T-cell (primary cell): ENCODE results near the gene GLO1. TPM values are rescaled to one million over a fixed set of nuclear protein-coding genes. Genes with fewer than 3 reads are reported as not detected.

Experiments
- ATAC-seq, 4 experiments: fragments of 200-7000 bp in 3 of 4; fragments of 150-1000 bp in 1 of 4; cut with Tn5 transposase; replicated peaks in 1 of 4; 1 replicate in 3 of 4; 2 replicates in 1 of 4; pipeline ENCODE4 v1.10.0; 2021; ENCODE audit warnings: moderate library complexity in 3 of 4, mild to moderate bottlenecking in 2 of 4, moderate number of reproducible peaks in 1 of 4
- CTCF ChIA-PET, 2 donors: fragments of 300-600 bp; sonication (Branson Sonifier 250); formaldehyde crosslinking; loops; one replicate each; lab custom pipeline; 2022; ENCODE audit warnings: antibody characterized with exemption in 2 of 2; lab: Charles Lee
- POLR2A ChIA-PET, 2 donors: fragments of 300-600 bp; sonication (Branson Sonifier 250); formaldehyde crosslinking; loops; one replicate each; lab custom pipeline; 2022; ENCODE audit warnings: antibody characterized with exemption in 2 of 2; lab: Charles Lee
- DNase-seq, 35 experiments: peaks; one replicate each; pipeline versions ENCODE4 v3.0.0 to v3.0.0-alpha.2; 2013 to 2023
- H3K27ac ChIP-seq: one replicate; pipeline ENCODE4 v1.5.1; 2013; ENCODE audit warnings: low read length
- H3K27me3 ChIP-seq, 2 experiments: replicated peaks in 1 of 2; 1 replicate in 1 of 2; 2 replicates in 1 of 2; pipeline versions ENCODE4 v1.6.1 to v1.7.0; 2013; ENCODE audit warnings: low read length in 1 of 2, mixed read lengths in 1 of 2; ENCODE audit not compliant: control insufficient read depth in 2 of 2, insufficient read depth in 2 of 2; ENCODE audit errors: extremely low read depth in 1 of 2
- H3K36me3 ChIP-seq, 2 donors: 1 replicate in 1 of 2; 2 replicates in 1 of 2; pipeline versions ENCODE4 v1.6.1 to v1.7.0; 2013; ENCODE audit warnings: low read length in 1 of 2; ENCODE audit not compliant: control insufficient read depth in 2 of 2, insufficient read depth in 1 of 2; ENCODE audit errors: extremely low read depth in 1 of 2
- H3K4me1 ChIP-seq, 2 experiments: 1 replicate in 1 of 2; 2 replicates in 1 of 2; pipeline versions ENCODE4 v1.6.1 to v1.7.0; 2013; ENCODE audit warnings: low read length in 2 of 2, mixed read lengths in 1 of 2; ENCODE audit not compliant: insufficient read depth in 2 of 2, control insufficient read depth in 1 of 2; ENCODE audit errors: extremely low read depth in 1 of 2
- H3K4me3 ChIP-seq, 2 donors: 1 replicate in 1 of 2; 2 replicates in 1 of 2; pipeline versions ENCODE4 v1.5.1 to v1.7.0; 2013; ENCODE audit warnings: mild to moderate bottlenecking in 2 of 2, low read length in 1 of 2, moderate library complexity in 1 of 2; ENCODE audit not compliant: control insufficient read depth in 1 of 2; ENCODE audit errors: extremely low read depth in 1 of 2
- H3K9me3 ChIP-seq: 2 replicates; pipeline ENCODE4 v1.7.0; 2013
- H3K27ac Mint-ChIP-seq, 2 donors: one replicate each; pipeline ENCODE4 v1.8.0; 2020 to 2021; ENCODE audit warnings: mild to moderate bottlenecking in 2 of 2, mixed read lengths in 2 of 2
- H3K27me3 Mint-ChIP-seq, 2 donors: one replicate each; pipeline ENCODE4 v1.8.0; 2021 to 2022; ENCODE audit warnings: mixed read lengths in 2 of 2
- H3K36me3 Mint-ChIP-seq: one replicate; pipeline ENCODE4 v1.8.0; 2021; ENCODE audit warnings: mixed read lengths
- H3K4me1 Mint-ChIP-seq, 3 donors: one replicate each; pipeline ENCODE4 v1.8.0; 2020 to 2022; ENCODE audit warnings: mixed read lengths in 3 of 3, mild to moderate bottlenecking in 1 of 3
- H3K4me3 Mint-ChIP-seq, 3 donors: one replicate each; pipeline ENCODE4 v1.8.0; 2020 to 2022; ENCODE audit warnings: mild to moderate bottlenecking in 3 of 3, mixed read lengths in 3 of 3, moderate library complexity in 3 of 3
- H3K9me3 Mint-ChIP-seq, 3 donors: one replicate each; pipeline ENCODE4 v1.8.0; 2020 to 2022; ENCODE audit warnings: mixed read lengths in 3 of 3
- WGBS: methylation state at CpG from one replicate; pipeline ENCODE4 v1.1.5; 2013; ENCODE audit warnings: missing lambda C conversion rate; ENCODE audit not compliant: insufficient coverage; 5-methylcytosine and 5-hydroxymethylcytosine counted together
- total RNA-seq, 35 experiments: library from RNA in 6 of 35; stranded (reverse) in 6 of 35; fragments of 120-200 nt in 1 of 35; gene quantifications; one replicate each; pipeline versions ENCODE4 v1.2.1 to v1.2.4 and lab custom pipeline; 2013 to 2026

The GLO1 gene
- total RNA-seq, 5 donors from 2014 or later (not counting 1 experiment from before 2014, with no cell fraction given): 22.0 to 37.1 (median 25.6) TPM

GRCh38 chr6:38681850-38682249 is 21.1 kb downstream of the GLO1 start:
- no peak overlapping the region for H3K4me3 Mint-ChIP-seq
- DNase-seq: no peak
- H3K4me1 ChIP-seq: no peaks in the 10 kb centered on the region
- no peak overlapping the region for H3K27ac Mint-ChIP-seq
- POLR2A ChIA-PET: no interaction called here
- H3K27me3 ChIP-seq: no peaks in the 10 kb centered on the region
- peaks cover 3 to 19% (median 6%) of the 10 kb centered on the region in 3 donors for H3K4me1 Mint-ChIP-seq
- no peaks in the 10 kb centered on the region for H3K9me3 ChIP-seq
- no peak for ATAC-seq
- H3K36me3 ChIP-seq: peaks cover 0 to 50% of the 10 kb centered on the region in 2 donors
- no CpG with 5 or more reads among the region's 2 CpGs for WGBS
- CTCF ChIA-PET: no interaction called here
- no peaks in the 10 kb centered on the region for H3K9me3 Mint-ChIP-seq
- peaks cover 29% of the 10 kb centered on the region for H3K36me3 Mint-ChIP-seq
- no peaks in the 10 kb centered on the region for H3K27me3 Mint-ChIP-seq
- H3K27ac ChIP-seq: no peak overlapping the region
- no peak overlapping the region for H3K4me3 ChIP-seq

- DNase-seq (no peak), ATAC-seq (no peak)
- Histone ChIP-seq H3K36me3 (peaks cover 2 to 51% of the 10 kb centered on the region in 2 donors), H3K27ac (no peak overlapping the region), H3K4me1 (no peaks in the 10 kb centered on the region), H3K9me3 (no peaks in the 10 kb centered on the region), H3K4me3 (no peak overlapping the region), H3K27me3 (no peaks in the 10 kb centered on the region)
- CTCF ChIA-PET: no interaction called here
- POLR2A ChIA-PET: no interaction called here
- Mint-ChIP-seq H3K4me1 (peaks cover 2 to 17% (median 4%) of the 10 kb centered on the region in 3 donors), H3K4me3 (no peak overlapping the region), H3K27ac (no peak overlapping the region), H3K27me3 (no peaks in the 10 kb centered on the region), H3K9me3 (no peaks in the 10 kb centered on the region), H3K36me3 (peaks cover 44% of the 10 kb centered on the region)
- no CpG with 5 or more reads among the region's 1 CpG for WGBS
Observed at GRCh38 chr6:38679668-38680067, 23.3 kb downstream of the GLO1 start.

GRCh38 chr6:38678178-38678760 is 24.7 kb downstream of the GLO1 start:
- 79% methylated on average over 2 of the region's 7 CpGs for WGBS
- H3K36me3 ChIP-seq: peaks cover 3 to 51% of the 10 kb centered on the region in 2 donors

GRCh38 chr6:38676974-38677544 is 25.9 kb downstream of the GLO1 start:
- peak overlapping the region in 1 of 2 donors; percentile 27 for H3K27ac Mint-ChIP-seq
- peaks cover 46% of the 10 kb centered on the region for H3K36me3 Mint-ChIP-seq
- H3K27me3 Mint-ChIP-seq: no peaks in the 10 kb centered on the region

More at GRCh38 chr6:38678178-38678760, 24.7 kb downstream of the GLO1 start:
- no peak for ATAC-seq
- Mint-ChIP-seq H3K27ac (peak overlapping the region; percentile 19 to 29), H3K9me3 (no peaks in the 10 kb centered on the region), H3K36me3 (peaks cover 46% of the 10 kb centered on the region), H3K27me3 (no peaks in the 10 kb centered on the region), H3K4me1 (peaks cover 14 to 30% (median 15%) of the 10 kb centered on the region in 3 donors), H3K4me3 (no peak overlapping the region)
- Histone ChIP-seq H3K4me3 (no peak overlapping the region), H3K4me1 (peaks cover 0 to 2% of the 10 kb centered on the region in 2 experiments), H3K27ac (no peak overlapping the region), H3K9me3 (no peaks in the 10 kb centered on the region), H3K27me3 (no peaks in the 10 kb centered on the region)
- DNase-seq: no peak
- ChIA-PET POLR2A (no interaction called here), CTCF (interaction anchor here in 1 of 2 donors (0.8 kb wide), 1 partner anchor 1037 kb away, joined by 3 read pairs; no protein-coding TSS in a partner anchor)

GRCh38 chr6:38676236-38676973 is 26.5 kb downstream of the GLO1 start:
- no CpG with 5 or more reads among the region's 2 CpGs for WGBS
- H3K27ac ChIP-seq: no peak overlapping the region
- no peaks in the 10 kb centered on the region for H3K27me3 ChIP-seq
- ChIA-PET POLR2A (no interaction called here), CTCF (interaction anchor here in 1 of 2 donors (0.7 kb wide), 1 partner anchor 28 kb away, joined by 5 read pairs; no protein-coding TSS in a partner anchor)
- DNase-seq (no peak), ATAC-seq (no peak)
- H3K27me3 Mint-ChIP-seq: no peaks in the 10 kb centered on the region
- peaks cover 40% of the 10 kb centered on the region for H3K36me3 Mint-ChIP-seq
- H3K4me3 ChIP-seq: no peak overlapping the region
- peaks cover 3 to 37% of the 10 kb centered on the region in 2 donors for H3K36me3 ChIP-seq
- H3K9me3 ChIP-seq: no peaks in the 10 kb centered on the region
- H3K4me1 Mint-ChIP-seq: peaks cover 15 to 37% (median 18%) of the 10 kb centered on the region in 3 donors
- H3K4me3 Mint-ChIP-seq: no peak overlapping the region
- H3K27ac Mint-ChIP-seq: peak overlapping the region in 1 of 2 donors; percentile 27
- H3K9me3 Mint-ChIP-seq: no peaks in the 10 kb centered on the region
- H3K4me1 ChIP-seq: peaks cover 0 to 2% of the 10 kb centered on the region in 2 experiments

More at GRCh38 chr6:38676974-38677544, 25.9 kb downstream of the GLO1 start:
- Histone ChIP-seq H3K36me3 (peaks cover 3 to 42% of the 10 kb centered on the region in 2 donors), H3K27ac (no peak overlapping the region), H3K4me3 (no peak overlapping the region), H3K9me3 (no peaks in the 10 kb centered on the region), H3K4me1 (peaks cover 0 to 2% of the 10 kb centered on the region in 2 experiments), H3K27me3 (no peaks in the 10 kb centered on the region)
- WGBS: no CpG with 5 or more reads among the region's 1 CpG
- ATAC-seq (no peak), DNase-seq (no peak)
- ChIA-PET POLR2A (no interaction called here), CTCF (no interaction called here)
- Mint-ChIP-seq H3K9me3 (no peaks in the 10 kb centered on the region), H3K4me3 (no peak overlapping the region), H3K4me1 (peaks cover 15 to 35% (median 16%) of the 10 kb centered on the region in 3 donors)

- Histone ChIP-seq H3K9me3 (no peaks in the 10 kb centered on the region), H3K4me3 (no peak overlapping the region), H3K27me3 (no peaks in the 10 kb centered on the region), H3K36me3 (peaks cover 3 to 23% of the 10 kb centered on the region in 2 donors), H3K4me1 (peaks cover 0 to 2% of the 10 kb centered on the region in 2 experiments), H3K27ac (no peak overlapping the region)
- POLR2A ChIA-PET: no interaction called here
- H3K4me1 Mint-ChIP-seq: peaks cover 15 to 34% (median 18%) of the 10 kb centered on the region in 3 donors
- H3K4me3 Mint-ChIP-seq: no peak overlapping the region
- H3K9me3 Mint-ChIP-seq: no peaks in the 10 kb centered on the region
- H3K27me3 Mint-ChIP-seq: no peaks in the 10 kb centered on the region
- ATAC-seq (peak in 3 of 4 experiments; percentile 24 to 50 (median 43)), DNase-seq (peak in 1 of 35 experiments; percentile 19)
- H3K27ac Mint-ChIP-seq: peak overlapping the region; percentile 4 to 22
- CTCF ChIA-PET: no interaction called here
- 60% methylated on average over 1 of the region's 9 CpGs for WGBS
- peaks cover 36% of the 10 kb centered on the region for H3K36me3 Mint-ChIP-seq
Observed at GRCh38 chr6:38673397-38674165, 29.4 kb downstream of the GLO1 start.
